SKM-1 (cell line): ENCODE data around the gene DNAH8.
A peak's percentile ranks its signal among the peaks of the same experiment; 100 is the strongest.

Experiments used
- DNase-seq: peaks from one replicate; lab custom pipeline; 2025; ENCODE audit not compliant: unreplicated experiment; lab: John Stamatoyannopoulos, UW

DNAH8 gene

DNA sequence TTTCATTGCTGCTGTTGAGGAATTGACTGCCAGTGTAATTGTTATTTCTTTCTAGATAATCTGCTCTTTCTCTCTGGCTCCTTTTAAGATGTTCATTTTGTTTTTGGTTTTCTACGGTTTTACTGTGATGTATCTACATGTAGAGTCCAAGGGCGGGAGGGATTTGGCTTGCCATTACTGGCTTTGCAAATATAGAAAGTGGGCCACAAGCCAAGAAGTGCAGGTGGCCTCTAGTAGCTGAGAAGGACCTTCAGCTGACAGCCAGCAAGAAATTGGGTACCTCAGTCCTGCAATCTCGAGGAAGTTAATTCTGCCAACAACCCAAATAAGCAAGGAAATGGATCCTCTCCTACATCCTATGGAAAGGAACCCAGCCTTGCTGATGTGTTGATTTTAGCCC lies 290.7 kb downstream of the DNAH8 start:
- DNase-seq: no peak

DNA sequence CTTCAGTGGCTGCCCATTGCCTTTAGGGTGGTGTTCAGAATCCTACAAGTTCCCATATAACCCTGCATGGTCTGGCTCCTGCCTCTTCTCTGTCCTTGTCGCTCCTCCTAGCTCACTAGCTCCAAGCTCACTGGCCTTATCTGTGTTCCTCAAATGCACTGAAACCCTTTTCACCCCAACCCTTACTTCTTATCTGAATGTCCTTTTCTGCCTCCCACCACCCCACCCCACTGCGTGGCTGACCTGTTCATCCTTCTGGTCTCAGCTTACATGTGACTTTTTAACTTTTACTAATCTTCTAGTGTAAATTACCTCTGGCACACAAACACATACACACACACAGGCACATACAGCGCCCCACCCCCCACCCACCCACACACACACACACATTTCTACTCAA lies 292.5 kb downstream of the DNAH8 start:
- no peak for DNase-seq

DNA sequence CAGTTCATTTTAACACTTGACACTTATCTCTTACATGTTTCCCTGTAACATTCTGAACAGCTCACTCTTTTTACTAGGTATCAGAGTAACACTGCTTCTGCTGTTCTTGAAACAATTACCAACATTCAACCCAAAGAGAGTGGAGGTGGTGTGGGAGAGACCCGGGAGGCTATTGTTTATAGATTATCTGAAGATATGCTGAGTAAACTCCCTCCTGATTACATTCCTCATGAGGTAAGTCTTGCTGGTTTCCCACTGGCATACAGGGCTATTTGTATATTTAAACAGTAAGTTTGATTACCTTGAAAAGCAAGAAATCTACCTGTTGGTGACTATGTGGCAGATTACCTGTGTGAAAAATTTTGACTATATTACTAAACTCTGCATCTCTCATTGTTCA lies 293.6 kb downstream of the DNAH8 start:
- no peak for DNase-seq

GRCh38 chr6:39009476-39009875 lies 294.4 kb downstream of the DNAH8 start:
- DNase-seq: no peak

- no peak for DNase-seq
Measured at GRCh38 chr6:39016839-39017546, 301.9 kb downstream of the DNAH8 start.

DNA sequence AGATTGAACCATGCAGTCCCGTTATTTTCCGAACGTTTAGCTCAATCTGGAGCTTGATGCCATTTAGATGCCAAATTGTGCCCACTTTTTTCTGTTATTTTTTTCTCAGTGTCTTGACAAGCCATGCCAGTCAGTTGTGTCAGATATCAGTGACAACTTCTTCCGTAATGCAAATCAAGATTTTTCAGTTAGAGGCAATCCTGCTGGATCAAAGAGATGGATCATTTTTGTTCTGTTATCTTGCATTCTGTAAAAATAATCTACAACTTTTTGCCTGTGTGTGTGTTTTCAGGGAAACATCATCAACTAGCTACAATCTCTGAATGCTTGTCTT lies 302.4 kb downstream of the DNAH8 start:
- no peak for DNase-seq

DNA sequence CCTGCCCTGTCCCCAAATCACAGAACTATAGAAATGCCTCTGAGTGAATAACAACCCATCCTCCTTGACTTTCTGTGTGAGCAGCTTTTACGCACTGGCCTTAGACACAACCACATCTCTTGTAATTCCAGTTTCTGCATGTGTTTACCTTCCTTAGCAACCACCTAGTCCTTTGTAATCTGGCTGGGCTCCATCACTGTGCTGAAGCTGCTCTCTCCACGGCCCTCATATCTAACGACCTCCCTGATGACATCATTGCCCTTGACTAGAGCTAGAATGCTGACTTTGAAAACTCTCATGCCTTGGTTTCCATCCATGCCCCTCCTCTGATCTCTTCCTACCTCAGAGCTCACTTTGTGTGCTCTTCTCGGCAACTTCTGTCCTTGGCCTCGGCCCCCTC lies 303.0 kb downstream of the DNAH8 start:
- DNase-seq: no peak

GRCh38 chr6:39020136-39020535 lies 305.0 kb downstream of the DNAH8 start:
- no peak for DNase-seq

DNA sequence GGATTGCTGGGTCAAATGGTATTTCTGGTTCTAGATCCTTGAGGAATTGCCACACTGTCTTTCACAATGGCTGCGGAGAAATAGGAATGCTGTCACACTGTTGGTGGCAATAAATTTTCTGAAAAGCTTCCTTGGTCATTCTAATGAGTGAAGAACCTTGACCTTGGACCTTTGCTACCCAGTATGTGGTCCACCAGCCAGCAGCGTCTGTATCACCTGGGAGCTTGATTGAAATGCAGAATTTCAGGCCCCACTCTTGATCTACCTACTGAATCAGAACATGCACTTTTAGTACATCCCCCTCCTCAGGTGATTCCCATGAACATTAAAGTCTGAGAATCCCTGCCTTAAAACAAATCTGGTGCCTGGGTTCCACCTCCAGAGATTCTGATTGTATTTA lies 305.9 kb downstream of the DNAH8 start:
- no peak for DNase-seq

DNA sequence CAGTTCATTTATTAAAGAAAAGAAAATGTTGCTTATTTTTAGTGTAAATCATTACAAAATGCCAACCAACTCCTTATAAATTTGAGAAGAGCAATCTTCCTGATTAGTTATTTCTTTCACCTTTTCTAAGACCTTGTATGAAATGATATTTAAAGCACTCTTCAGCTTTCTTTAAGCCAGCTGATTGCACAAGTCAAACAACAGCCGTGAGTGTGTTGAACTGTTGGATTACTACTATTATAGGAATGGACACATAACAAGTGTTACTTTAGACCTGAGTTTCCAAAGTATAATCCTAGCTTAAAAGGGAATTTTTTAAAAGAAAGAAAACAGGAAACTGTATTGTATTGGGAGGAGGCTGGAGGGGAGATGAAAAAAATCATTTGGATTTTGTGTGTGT lies 306.7 kb downstream of the DNAH8 start:
- no peak for DNase-seq

DNA sequence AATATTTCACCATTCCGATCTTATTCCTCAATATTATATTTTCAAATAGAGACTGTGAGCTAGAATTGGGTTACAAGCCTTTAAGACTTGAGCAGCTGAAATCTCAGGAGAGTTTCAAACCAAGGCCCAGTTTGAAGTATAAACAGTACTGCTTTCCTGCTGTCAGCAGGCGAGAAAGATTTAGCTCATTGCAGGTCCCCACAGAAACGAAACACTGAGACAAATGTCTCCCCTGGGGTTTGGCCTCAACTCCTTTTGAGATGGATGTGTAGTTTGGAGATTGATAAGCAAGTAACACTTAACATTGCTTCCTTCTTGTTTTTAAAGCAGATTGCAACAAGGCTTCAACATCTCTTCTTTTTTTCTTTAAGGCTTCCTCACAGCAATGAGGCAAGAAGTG lies 311.1 kb downstream of the DNAH8 start:
- no peak for DNase-seq

GRCh38 chr6:39029156-39030011 lies 314.3 kb downstream of the DNAH8 start:
- peak; percentile 45 for DNase-seq

DNA sequence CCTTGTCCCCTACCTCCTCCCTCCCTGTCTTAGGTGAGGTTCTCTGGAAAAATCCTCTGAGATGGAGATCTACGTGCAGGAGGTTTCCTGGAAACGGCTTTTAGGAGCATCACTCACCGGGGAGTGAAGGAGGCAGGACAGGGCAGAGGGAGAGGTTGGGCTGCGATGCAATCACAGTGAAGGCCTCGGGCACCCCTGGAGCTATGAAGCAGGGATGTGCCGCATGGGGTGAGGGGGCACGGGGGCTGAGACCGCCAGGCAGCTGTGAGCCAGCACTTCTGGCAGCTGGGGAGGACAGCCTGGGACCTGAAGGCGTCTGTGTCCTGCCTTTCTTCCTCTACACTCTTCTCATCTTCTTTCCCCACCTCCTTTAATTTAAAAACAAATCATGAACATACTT lies 320.6 kb downstream of the DNAH8 start:
- no peak for DNase-seq

DNA sequence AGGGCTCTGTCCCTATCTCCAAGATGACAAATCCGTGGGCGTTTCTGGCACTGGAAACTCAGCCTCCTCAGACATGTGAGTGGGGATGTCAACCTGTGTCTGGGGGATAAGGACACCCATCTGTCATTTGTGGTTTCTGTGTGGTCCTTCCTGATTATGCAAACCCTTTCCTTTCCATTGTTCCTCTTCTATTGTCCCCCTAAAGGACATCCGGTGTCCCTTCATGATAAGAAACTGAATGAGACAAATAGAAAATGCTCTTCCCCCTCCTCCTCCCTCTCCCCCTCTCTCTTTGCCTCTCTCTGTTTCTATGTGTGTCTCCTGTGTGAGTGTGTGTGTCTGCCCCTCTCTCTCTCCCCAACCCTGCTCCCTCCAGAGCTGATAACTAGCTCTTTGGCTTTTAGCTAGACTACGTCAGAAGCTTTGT lies 322.0 kb downstream of the DNAH8 start:
- DNase-seq: no peak

DNA sequence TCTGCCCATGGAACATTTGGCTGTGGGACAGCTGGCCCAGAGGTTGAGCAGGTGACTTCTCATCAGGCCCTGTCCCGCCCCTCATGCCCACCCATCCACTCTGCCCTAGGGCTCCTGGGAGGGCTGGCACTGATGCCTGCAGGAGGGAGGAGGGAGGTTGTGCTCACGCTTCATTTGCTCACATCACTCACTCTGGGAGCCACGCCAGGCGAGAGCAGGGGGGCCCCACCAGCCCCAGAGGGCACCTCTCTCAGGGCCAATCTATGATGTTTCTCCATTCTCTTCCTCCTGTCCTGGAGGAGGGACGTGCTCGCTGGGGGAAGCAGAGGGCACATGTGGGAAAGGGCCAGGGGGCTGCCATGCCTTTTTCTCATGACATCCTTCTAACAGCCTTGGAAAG lies 322.6 kb downstream of the DNAH8 start:
- no peak for DNase-seq

DNA sequence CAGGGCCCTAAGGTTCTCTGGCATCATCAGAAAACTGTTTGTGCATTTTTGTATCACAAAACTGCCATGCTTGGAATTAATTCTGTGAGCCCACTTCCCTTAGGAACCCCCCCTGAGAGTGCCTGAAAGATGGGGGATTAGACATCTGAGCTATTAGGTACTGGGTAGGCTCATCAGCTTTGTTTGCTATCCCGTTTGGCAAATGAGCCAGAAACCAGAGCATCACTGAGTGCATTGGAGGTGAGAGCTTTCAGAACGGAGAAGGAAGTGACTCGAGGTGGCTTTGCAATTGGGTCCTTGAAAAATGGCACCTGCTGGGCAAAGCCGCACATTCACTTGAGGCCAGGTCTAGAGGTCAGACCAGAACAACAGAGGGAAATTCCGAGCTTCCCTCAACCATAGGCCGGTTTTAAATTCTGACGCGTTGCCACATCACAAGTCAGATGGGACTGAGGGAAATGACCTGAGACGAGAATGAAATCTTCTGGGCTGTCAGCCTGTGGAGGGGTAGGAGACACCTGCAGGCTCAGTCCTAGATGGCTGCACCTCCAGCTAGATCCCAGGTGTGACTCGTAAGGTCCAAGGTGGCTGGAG lies 325.1 kb downstream of the DNAH8 start:
- DNase-seq: no peak

DNA sequence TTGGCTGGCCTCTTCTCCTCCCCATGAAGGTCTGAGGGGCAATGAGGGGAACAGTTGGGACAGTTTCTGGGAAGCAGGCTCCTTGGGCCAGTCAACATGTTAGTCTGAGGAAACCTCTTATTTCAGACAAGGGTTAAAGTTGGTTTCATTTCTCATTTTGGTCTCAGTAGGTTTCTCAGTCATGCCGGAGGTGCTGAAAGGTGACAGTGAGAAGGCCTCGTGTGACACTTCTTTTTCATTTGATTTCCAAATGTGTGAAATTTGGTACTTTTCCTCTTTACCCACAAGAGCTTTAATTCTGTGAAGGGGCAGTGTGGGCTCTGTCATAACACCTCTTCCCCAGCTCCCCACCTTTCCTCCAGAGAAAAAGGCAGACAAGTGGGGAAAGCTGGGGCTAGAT lies 326.0 kb downstream of the DNAH8 start:
- no peak for DNase-seq

GRCh38 chr6:39043776-39044175 lies 328.7 kb downstream of the DNAH8 start:
- no peak for DNase-seq

DNA sequence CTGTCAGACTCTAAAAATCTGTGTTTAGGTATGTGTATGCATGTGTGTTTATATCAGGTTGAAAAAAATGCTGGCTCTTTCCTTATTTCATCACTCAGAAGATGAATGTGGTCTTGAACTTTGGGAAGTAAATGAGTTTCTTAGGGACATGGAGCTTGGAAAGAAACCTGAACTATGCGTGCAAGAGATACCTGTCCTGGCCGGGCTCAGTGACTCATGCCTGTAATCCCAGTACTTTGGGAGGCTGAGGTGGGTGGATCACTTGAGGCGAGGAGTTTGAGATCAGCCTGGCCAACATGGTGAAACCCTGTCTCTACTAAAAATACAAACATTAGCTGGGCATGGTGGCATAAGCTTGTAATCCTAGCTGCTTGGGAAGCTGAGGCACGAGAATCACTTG lies 329.1 kb downstream of the DNAH8 start:
- no peak for DNase-seq

- DNase-seq: no peak
Measured at GRCh38 chr6:39047434-39048327, 332.6 kb downstream of the DNAH8 start.
